Loucy (cell line): Measurements from ENCODE around the gene JSRP1.

Source experiments
- H2AFZ ChIP-seq: fragments of 200-600 bp; sonication (generic); 2 replicates; pipeline ENCODE4 v1.6.0; 2016; ENCODE audit warnings: antibody characterized with exemption, mild to moderate bottlenecking, low read length, moderate library complexity
- H3F3A ChIP-seq: fragments of 200-600 bp; 2 replicates; pipeline ENCODE4 v1.6.0; 2016; ENCODE audit warnings: antibody characterized with exemption, low read depth, mild to moderate bottlenecking
- H3K27me3 ChIP-seq: fragments of 200-600 bp; sonication (generic); 2 replicates; pipeline ENCODE4 v1.6.1; 2014; ENCODE audit warnings: low read length, mild to moderate bottlenecking; ENCODE audit not compliant: insufficient read depth, poor library complexity, severe bottlenecking
- H3K36me3 ChIP-seq: fragments of 200-600 bp; sonication (generic); 2 replicates; pipeline ENCODE4 v1.6.1; 2016; ENCODE audit warnings: low read length; ENCODE audit not compliant: insufficient read depth
- H3K4me1 ChIP-seq: fragments of 200-600 bp; sonication (generic); 2 replicates; pipeline ENCODE4 v1.5.1; 2014; ENCODE audit warnings: low read length, mild to moderate bottlenecking; ENCODE audit not compliant: insufficient read depth, poor library complexity, severe bottlenecking
- H3K4me2 ChIP-seq: fragments of 200-600 bp; sonication (generic); 2 replicates; pipeline ENCODE4 v1.6.0; 2014; ENCODE audit warnings: antibody characterized with exemption, low read length, low read depth, mild to moderate bottlenecking; ENCODE audit not compliant: poor library complexity, severe bottlenecking
- H3K4me3 ChIP-seq: fragments of 200-600 bp; sonication (generic); 2 replicates; pipeline ENCODE4 v1.5.1; 2014; ENCODE audit warnings: low read length, mild to moderate bottlenecking, mixed read lengths; ENCODE audit not compliant: poor library complexity, severe bottlenecking
- H3K79me2 ChIP-seq: fragments of 200-600 bp; sonication (generic); 2 replicates; pipeline ENCODE4 v1.6.1; 2014; ENCODE audit warnings: low read length; ENCODE audit not compliant: insufficient read depth
- H3K9ac ChIP-seq: fragments of 200-600 bp; sonication (generic); 2 replicates; pipeline ENCODE4 v1.6.0; 2014; ENCODE audit warnings: mild to moderate bottlenecking, low read depth, low read length, moderate library complexity; ENCODE audit not compliant: poor library complexity, severe bottlenecking
- H3K9me2 ChIP-seq: fragments of 200-600 bp; sonication (generic); replicated peaks from 2 replicates; pipeline ENCODE4 v1.6.1; 2016; ENCODE audit warnings: low read depth, low read length, mixed read lengths
- H3K9me3 ChIP-seq: fragments of 200-600 bp; sonication (generic); 2 replicates; pipeline ENCODE4 v1.6.1; 2014; ENCODE audit warnings: mild to moderate bottlenecking, antibody characterized with exemption, low read length, low read depth; ENCODE audit not compliant: insufficient read depth
- H4K20me1 ChIP-seq: fragments of 200-600 bp; sonication (generic); 2 replicates; pipeline ENCODE4 v1.6.0; 2014; ENCODE audit warnings: antibody characterized with exemption, low read length, mild to moderate bottlenecking; ENCODE audit not compliant: insufficient read depth, poor library complexity, severe bottlenecking
- EZH2phosphoT487 ChIP-seq: fragments of 200-600 bp; IDR thresholded peaks from 2 replicates; pipeline ENCODE4 v1.6.1; 2018; ENCODE audit warnings: antibody characterized with exemption, mild to moderate bottlenecking, moderate library complexity, borderline replicate concordance
- TF ChIP-seq, protein P1 (sequence below): fragments of 200-600 bp; sonication (generic); conservative IDR thresholded peaks from 2 replicates; pipeline ENCODE4 v1.5.1; 2014; ENCODE audit warnings: mild to moderate bottlenecking, antibody characterized with exemption, low read length

JSRP1 gene

DNA sequence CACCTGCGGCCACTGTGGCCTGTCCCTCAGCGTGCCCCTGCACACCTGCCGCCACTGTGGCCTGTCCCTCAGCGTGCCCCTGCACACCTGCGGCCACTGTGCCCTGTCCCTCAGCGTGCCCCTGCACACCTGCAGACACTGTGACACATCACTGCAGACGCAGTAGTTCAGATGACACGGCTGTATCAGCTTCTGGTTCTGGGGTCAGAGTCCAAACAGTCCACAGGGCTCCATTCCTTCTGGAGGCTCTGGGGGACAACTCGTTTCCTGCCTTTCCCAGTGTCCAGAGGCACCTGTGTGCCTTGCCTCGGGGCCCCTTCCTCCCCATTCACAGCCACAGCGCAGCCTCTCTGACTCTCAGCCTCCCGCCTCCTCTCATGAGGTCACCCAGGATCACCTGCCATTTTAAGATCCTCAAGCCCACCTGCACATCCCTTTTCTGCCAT is 14.1 kb downstream of the JSRP1 start:
- no peaks in the 10 kb centered on the region for H3K9me3 ChIP-seq
- H3K4me2 ChIP-seq = peak overlapping the region; percentile 100
- H3K9ac ChIP-seq = no peak overlapping the region
- peaks cover 42% of the 10 kb centered on the region for H3K4me1 ChIP-seq
- peaks cover 84% of the 10 kb centered on the region for H3K79me2 ChIP-seq
- H3F3A ChIP-seq = peaks cover 3% of the 10 kb centered on the region; the same call in 1 of the 2 replicates
- H3K9me2 ChIP-seq = no peaks in the 10 kb centered on the region
- H3K4me3 ChIP-seq = peak overlapping the region; percentile 21
- H3K27me3 ChIP-seq = no peaks in the 10 kb centered on the region
- peaks cover 81% of the 10 kb centered on the region for H4K20me1 ChIP-seq
- TF ChIP-seq EZH2phosphoT487 = no peak
- TF ChIP-seq, protein P1, sequence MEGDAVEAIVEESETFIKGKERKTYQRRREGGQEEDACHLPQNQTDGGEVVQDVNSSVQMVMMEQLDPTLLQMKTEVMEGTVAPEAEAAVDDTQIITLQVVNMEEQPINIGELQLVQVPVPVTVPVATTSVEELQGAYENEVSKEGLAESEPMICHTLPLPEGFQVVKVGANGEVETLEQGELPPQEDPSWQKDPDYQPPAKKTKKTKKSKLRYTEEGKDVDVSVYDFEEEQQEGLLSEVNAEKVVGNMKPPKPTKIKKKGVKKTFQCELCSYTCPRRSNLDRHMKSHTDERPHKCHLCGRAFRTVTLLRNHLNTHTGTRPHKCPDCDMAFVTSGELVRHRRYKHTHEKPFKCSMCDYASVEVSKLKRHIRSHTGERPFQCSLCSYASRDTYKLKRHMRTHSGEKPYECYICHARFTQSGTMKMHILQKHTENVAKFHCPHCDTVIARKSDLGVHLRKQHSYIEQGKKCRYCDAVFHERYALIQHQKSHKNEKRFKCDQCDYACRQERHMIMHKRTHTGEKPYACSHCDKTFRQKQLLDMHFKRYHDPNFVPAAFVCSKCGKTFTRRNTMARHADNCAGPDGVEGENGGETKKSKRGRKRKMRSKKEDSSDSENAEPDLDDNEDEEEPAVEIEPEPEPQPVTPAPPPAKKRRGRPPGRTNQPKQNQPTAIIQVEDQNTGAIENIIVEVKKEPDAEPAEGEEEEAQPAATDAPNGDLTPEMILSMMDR = no peak
- H2AFZ ChIP-seq = no peak overlapping the region
- H3K36me3 ChIP-seq = peaks cover 49% of the 10 kb centered on the region; the same call in 1 of the 2 replicates

DNA sequence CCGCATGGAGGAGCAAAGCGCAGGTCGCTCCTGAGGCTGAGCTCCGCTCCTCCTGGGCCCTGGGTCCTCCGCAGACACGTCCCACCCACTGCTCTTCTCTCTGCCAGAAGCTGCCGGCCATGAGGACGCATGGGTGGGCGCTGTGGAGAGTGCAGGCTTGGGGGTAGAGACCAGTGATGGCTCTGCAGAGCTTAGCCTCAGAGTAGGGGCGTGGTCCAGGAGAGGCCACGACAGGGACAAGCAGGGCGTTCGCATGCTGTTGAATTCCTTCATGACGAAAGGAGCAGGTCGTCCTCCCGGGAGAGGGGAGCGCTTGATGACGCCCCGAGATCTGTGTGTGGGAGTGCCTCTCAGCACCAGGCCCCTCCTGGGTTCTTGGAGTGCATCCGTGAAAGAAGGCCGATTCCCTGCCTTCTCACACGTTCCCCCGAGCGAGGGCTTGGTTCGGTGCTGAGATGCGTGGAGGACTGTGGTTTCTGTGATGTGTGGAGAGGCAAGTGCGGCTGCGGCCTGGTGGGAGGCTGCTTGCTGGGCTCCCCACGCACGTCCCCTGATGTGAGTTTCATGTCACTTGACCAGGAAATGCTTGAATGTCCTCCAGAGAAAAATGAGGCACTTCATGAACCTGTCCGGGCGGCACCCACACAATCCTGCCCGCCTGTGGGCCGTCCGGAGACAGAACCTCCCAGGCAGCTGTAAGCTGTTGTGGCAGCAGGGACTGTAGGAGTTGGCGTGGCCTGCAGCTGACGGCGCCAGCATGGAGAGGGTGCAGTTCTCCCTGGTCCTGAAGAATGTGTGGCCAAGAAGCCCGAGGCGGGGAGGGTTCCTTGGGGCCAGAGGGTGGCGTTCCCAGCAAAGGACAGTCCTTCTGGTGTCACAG is 15.1 kb downstream of the JSRP1 start:
- no peak for TF ChIP-seq EZH2phosphoT487
- TF ChIP-seq, protein P1 = no peak
- Histone ChIP-seq H3F3A (peaks cover 3% of the 10 kb centered on the region; the same call in 1 of the 2 replicates), H3K9me3 (no peaks in the 10 kb centered on the region), H3K36me3 (peaks cover 39% of the 10 kb centered on the region; the same call in 1 of the 2 replicates), H3K79me2 (peaks cover 89% of the 10 kb centered on the region), H3K9ac (peak overlapping the region; percentile 86), H2AFZ (no peak overlapping the region), H3K9me2 (no peaks in the 10 kb centered on the region), H3K27me3 (no peaks in the 10 kb centered on the region), H3K4me3 (peak overlapping the region; percentile 93), H3K4me2 (peak overlapping the region; percentile 100), H3K4me1 (peaks cover 42% of the 10 kb centered on the region), H4K20me1 (peaks cover 76% of the 10 kb centered on the region)

DNA sequence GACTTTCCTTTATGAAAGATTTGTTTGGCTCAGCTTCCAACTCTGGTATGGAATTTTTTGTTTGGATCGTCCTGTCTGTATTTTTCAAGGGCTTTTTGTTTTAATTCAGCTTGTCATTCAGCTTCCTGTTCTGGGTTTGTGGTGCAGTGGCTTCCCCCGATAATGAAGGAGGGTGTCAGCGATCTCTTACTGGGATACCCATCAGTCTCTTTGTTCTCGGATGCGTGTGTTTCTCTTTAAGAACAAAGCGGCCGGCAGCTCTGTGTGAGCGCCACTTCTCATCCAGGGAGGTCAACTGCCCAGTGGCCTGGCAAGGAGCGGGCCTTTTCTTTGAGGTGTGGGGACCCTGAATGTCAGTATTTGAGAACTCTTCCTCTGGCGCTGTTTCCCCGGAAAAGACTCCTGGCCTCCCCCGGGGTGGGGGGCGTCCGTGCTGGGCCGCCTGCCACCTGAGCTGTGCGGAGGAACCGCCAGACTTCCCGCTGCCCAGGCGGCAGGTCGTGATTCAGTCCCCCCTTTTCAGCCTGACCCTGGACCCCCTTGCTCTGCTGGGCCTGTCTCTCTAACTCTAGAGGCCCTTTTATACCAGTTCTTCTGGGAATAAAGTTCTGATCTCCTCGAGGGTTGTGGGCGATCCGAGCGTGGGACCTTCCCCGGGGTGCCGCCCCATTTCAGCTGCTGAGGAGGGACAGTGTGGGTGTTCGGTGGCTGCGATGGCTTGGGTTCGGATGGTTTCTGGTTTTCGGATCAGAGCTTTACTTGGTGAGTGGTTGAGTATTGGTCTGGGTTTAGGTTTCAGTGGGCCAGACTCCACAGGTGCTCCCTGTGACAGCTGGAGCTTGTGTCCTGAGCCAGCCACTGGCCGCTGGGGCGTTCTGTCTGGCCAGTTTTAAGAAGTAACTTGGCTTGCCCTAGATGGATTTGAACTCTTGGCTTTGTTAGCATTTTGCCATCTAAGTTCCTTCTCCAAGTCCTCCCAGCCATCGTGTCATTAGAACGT is 16.1 kb downstream of the JSRP1 start:
- peaks cover 45% of the 10 kb centered on the region for H3K4me1 ChIP-seq
- H3F3A ChIP-seq = peaks cover 3% of the 10 kb centered on the region; the same call in 1 of the 2 replicates
- H3K9me3 ChIP-seq = no peaks in the 10 kb centered on the region
- H3K27me3 ChIP-seq = no peaks in the 10 kb centered on the region
- no peak overlapping the region for H2AFZ ChIP-seq
- peak overlapping the region; percentile 86 for H3K9ac ChIP-seq
- peaks cover 92% of the 10 kb centered on the region for H3K79me2 ChIP-seq
- H3K36me3 ChIP-seq = peaks cover 29% of the 10 kb centered on the region; the same call in 1 of the 2 replicates
- H4K20me1 ChIP-seq = peaks cover 78% of the 10 kb centered on the region
- TF ChIP-seq, protein P1 = no peak
- no peak for TF ChIP-seq EZH2phosphoT487
- H3K9me2 ChIP-seq = no peaks in the 10 kb centered on the region
- H3K4me2 ChIP-seq = peak overlapping the region; percentile 100
- peak overlapping the region; percentile 93 for H3K4me3 ChIP-seq
